HG02884 (cell line): Measurements from ENCODE around the gene GNAT2.

Experiments used
- ATAC-seq: cut with Tn5 transposase; IDR thresholded peaks from one replicate; pipeline ENCODE4 v1.9.1; 2021; ENCODE audit warnings: mild to moderate bottlenecking, moderate library complexity; ENCODE audit not compliant: unreplicated experiment

The GNAT2 gene

GRCh38 chr1:109642626-109643025, 23.2 kb upstream of the GNAT2 start:
- no peak for ATAC-seq

- no peak for ATAC-seq
These were observed 22.4 kb upstream of the GNAT2 start for GRCh38 chr1:109641861-109642260.

GRCh38 chr1:109641078-109641740, 21.8 kb upstream of the GNAT2 start:
- ATAC-seq = no peak

- ATAC-seq = no peak
These were observed 21.0 kb upstream of the GNAT2 start for GRCh38 chr1:109640285-109640865.

- no peak for ATAC-seq
These were observed 20.4 kb upstream of the GNAT2 start for GRCh38 chr1:109639841-109640184.

- no peak for ATAC-seq
These were observed 19.8 kb upstream of the GNAT2 start for GRCh38 chr1:109639063-109639840.

- no peak for ATAC-seq
These were observed 18.0 kb upstream of the GNAT2 start for GRCh38 chr1:109637446-109637845.

- no peak for ATAC-seq
These were observed 17.0 kb upstream of the GNAT2 start for GRCh38 chr1:109636201-109636952.

GRCh38 chr1:109635862-109636200, 16.4 kb upstream of the GNAT2 start:
- ATAC-seq = no peak

- ATAC-seq = no peak
These were observed 15.6 kb upstream of the GNAT2 start for GRCh38 chr1:109634771-109635750.

GRCh38 chr1:109634292-109634691, 14.9 kb upstream of the GNAT2 start:
- no peak for ATAC-seq

- no peak for ATAC-seq
These were observed 13.4 kb upstream of the GNAT2 start for GRCh38 chr1:109632671-109633346.

GRCh38 chr1:109631513-109632505, 12.4 kb upstream of the GNAT2 start:
- no peak for ATAC-seq

GRCh38 chr1:109630898-109631512, 11.6 kb upstream of the GNAT2 start:
- no peak for ATAC-seq

GRCh38 chr1:109630081-109630897, 10.9 kb upstream of the GNAT2 start:
- no peak for ATAC-seq

GRCh38 chr1:109629372-109630030, 10.1 kb upstream of the GNAT2 start:
- ATAC-seq = no peak
